Fibroblast of villous mesenchyme (primary cell): Measurements from ENCODE around the gene MYL4. TPM values are rescaled to one million over a fixed set of nuclear protein-coding genes. Genes with fewer than 3 reads are reported as not detected.
"Not testable (repeated sequence)": the region's sequence is repeated elsewhere in the genome, so short reads cannot be mapped to it uniquely, and the experiment has no call there.

Experiments
- DNase-seq: peaks from one replicate; pipeline ENCODE4 v3.0.0-alpha.2; 2010; ENCODE audit warnings: low read depth
- H3K4me3 ChIP-seq: 2 replicates; pipeline ENCODE4 v1.5.1; 2011; ENCODE audit warnings: low read depth, mild to moderate bottlenecking, low read length
- CTCF ChIP-seq: IDR thresholded peaks from 2 replicates; pipeline ENCODE4 v1.5.1; 2012; ENCODE audit warnings: low read depth, mild to moderate bottlenecking, low read length; ENCODE audit not compliant: insufficient read depth
- total RNA-seq: library from RNA; depleted of rRNA; stranded (reverse); fragments of >200 nt; gene quantifications from 2 replicates; pipeline ENCODE4 v1.2.3, GENCODE V29; 2012

Gene MYL4
- total RNA-seq, 1 donor: not detected

DNA sequence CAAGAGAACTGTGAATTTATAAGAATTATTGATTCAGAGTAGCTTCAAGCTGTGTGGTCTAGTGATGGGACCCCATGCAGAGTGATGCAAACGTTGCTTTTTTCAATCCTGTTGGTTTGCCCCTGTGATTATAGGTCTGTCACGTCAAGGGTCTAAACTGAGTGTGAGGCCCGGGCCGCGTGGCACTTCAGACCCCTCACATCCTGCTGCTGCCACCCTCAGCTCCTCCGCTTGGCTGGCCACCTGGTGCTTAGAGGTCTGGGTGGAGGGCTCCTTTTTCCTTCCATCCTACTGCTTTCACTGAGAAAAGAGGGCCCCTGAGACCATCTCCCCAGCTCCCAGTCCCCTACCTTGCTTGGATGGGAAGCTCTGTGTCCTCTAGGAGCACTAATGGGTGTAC lies 12.0 kb downstream of the MYL4 start:
- H3K4me3 ChIP-seq: no peak overlapping the region
- no peak for TF ChIP-seq CTCF

DNA sequence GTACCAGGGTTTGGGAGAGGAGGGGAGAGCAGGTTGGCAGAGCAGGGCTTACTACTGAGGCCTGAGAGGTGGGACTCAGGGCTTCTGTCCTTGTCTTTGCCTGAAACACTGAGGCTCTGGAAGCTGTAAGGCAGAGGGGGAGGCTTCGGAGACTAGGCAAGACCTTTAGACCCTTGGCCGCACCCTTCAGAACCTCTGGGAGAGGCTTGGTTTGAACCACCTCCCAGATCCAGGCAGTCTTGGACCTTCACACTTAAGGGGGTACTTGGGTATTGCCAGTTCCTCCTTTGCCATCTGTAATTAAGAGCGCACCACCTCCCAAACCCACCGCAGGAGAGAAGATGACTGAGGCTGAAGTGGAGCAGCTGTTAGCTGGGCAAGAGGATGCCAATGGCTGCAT lies 12.9 kb downstream of the MYL4 start:
- no peak for DNase-seq
- no peak overlapping the region for H3K4me3 ChIP-seq
- no peak for TF ChIP-seq CTCF

More for the DNA sequence above, 12.0 kb downstream of the MYL4 start:
- DNase-seq: no peak

DNA sequence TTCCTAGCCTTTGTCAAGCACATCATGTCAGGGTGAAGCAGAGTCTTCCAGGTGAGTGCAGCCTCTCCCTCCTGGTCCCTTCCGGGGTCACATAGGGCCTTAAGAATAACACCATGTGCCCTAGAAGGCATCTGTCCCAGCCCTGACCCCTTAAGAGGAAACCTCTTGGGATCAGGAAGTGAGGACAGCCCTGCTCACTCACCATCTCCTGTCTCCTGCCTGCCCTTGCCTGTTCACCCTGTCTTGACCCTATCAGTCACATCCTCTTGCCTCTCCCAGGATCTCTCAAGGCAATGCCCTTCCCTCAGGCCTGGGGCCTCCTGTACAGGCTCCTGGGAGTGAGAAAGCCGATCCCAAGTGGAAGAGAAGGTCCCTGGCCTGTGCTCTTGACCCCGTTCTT lies 13.9 kb downstream of the MYL4 start:
- H3K4me3 ChIP-seq: no peak overlapping the region
- DNase-seq: no peak
- TF ChIP-seq CTCF: no peak

DNA sequence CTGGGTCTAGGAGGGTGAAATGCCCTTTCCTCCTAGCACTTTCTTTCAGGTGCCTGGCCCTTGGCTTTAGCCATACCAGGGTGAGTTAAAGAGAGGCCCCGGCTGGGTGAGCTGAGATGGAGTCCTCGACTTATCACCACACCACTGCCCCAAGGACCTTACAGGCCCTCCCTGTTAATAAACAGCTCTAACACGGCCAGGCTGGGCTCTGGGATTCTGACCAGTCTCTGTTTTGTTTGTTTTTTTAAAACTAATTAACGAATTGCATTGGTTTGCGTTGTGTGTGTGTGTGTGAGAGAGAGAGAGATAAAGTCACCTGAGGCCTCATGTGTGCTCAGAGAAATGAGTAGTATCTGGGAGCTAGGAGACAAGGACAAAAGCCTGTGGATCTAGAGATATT lies 14.3 kb downstream of the MYL4 start:
- H3K4me3 ChIP-seq: no peak overlapping the region
- DNase-seq: no peak
- no peak for TF ChIP-seq CTCF

GRCh38 chr17:47224077-47224476 lies 14.9 kb downstream of the MYL4 start:
- not testable (repeated sequence) for H3K4me3 ChIP-seq, DNase-seq

- no peak overlapping the region for H3K4me3 ChIP-seq
- no peak for TF ChIP-seq CTCF
- DNase-seq: no peak
Measured at GRCh38 chr17:47224966-47225365, 15.8 kb downstream of the MYL4 start.

GRCh38 chr17:47225436-47225858 lies 16.3 kb downstream of the MYL4 start:
- no peak overlapping the region for H3K4me3 ChIP-seq
- peak; percentile 92 for DNase-seq
- TF ChIP-seq CTCF: no peak
